DND-41 (cell line): Measurements from ENCODE around the gene ENTPD3.

Experiments
- EZH2 ChIP-seq: IDR thresholded peaks from 3 replicates; pipeline ENCODE4 v1.6.1; 2012; ENCODE audit warnings: borderline replicate concordance, low read depth, mild to moderate bottlenecking, moderate library complexity, low read length, inconsistent platforms; ENCODE audit not compliant: severe bottlenecking
- TF ChIP-seq, protein P1 (sequence below): IDR thresholded peaks from 2 replicates; pipeline ENCODE4 v1.5.1; 2012; ENCODE audit warnings: borderline replicate concordance, low read length, moderate library complexity, mild to moderate bottlenecking; ENCODE audit not compliant: poor library complexity, severe bottlenecking; ENCODE audit errors: extremely low read depth

DNA sequence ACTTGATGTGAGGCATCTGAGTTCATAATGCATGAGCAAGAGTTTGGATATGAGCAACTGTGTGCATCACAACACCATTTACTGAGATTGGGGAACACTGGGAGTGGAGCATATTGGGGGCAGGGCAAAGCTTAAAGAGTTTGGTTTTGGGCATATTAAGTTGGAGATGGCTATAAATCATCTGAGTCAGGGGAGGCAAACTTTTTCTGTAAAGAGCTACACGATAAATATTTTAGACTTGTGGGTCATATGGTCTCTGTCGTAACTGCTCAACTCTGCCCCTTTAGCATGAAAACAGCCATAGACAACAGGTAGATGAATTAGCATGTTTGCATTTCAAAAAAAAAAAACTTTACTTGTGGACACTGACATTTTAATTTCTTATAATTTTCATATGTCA is 20.0 kb downstream of the ENTPD3 start:
- TF ChIP-seq, protein P1, sequence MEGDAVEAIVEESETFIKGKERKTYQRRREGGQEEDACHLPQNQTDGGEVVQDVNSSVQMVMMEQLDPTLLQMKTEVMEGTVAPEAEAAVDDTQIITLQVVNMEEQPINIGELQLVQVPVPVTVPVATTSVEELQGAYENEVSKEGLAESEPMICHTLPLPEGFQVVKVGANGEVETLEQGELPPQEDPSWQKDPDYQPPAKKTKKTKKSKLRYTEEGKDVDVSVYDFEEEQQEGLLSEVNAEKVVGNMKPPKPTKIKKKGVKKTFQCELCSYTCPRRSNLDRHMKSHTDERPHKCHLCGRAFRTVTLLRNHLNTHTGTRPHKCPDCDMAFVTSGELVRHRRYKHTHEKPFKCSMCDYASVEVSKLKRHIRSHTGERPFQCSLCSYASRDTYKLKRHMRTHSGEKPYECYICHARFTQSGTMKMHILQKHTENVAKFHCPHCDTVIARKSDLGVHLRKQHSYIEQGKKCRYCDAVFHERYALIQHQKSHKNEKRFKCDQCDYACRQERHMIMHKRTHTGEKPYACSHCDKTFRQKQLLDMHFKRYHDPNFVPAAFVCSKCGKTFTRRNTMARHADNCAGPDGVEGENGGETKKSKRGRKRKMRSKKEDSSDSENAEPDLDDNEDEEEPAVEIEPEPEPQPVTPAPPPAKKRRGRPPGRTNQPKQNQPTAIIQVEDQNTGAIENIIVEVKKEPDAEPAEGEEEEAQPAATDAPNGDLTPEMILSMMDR, result no peak
- TF ChIP-seq EZH2, result no peak
